Measurements from ENCODE around the gene KRT73.

GRCh38 chr12:52564582-52564981 lies 53.8 kb downstream of the KRT73 start:
- TF ChIP-seq ZBTB7A (IDR thresholded peaks at IDR 0.05; ENCODE audit: low read depth) (no peak), RAD21 (IDR thresholded peaks at IDR 0.05; ENCODE audit: low read depth) (no peak), EP300 (IDR thresholded peaks at IDR 0.05; ENCODE audit: borderline replicate concordance) (no peak), EGR1 (IDR thresholded peaks at IDR 0.05) (no peak)
- TF ChIP-seq, protein P1, sequence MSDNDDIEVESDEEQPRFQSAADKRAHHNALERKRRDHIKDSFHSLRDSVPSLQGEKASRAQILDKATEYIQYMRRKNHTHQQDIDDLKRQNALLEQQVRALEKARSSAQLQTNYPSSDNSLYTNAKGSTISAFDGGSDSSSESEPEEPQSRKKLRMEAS (IDR thresholded peaks at IDR 0.05): no peak

All from Ishikawa (cell line).